ENCODE measurements around the gene PAQR8. TPM values are rescaled to one million over a fixed set of nuclear protein-coding genes. Genes with fewer than 3 reads are reported as not detected.

PAQR8 gene
- polyA plus RNA-seq, 1 donor from 2014 or later = 1.8 TPM

GRCh38 chr6:52371656-52372191, 9.8 kb downstream of the PAQR8 start:
- no peak overlapping the region for H3K27ac ChIP-seq (ENCODE audit: low read length)
- no peaks in the 10 kb centered on the region for H3K36me3 ChIP-seq (ENCODE audit: insufficient read depth, low read length)
- no peaks in the 10 kb centered on the region for H3K9me3 ChIP-seq (ENCODE audit: low read length)
- no peaks in the 10 kb centered on the region for H3K9me2 ChIP-seq (ENCODE audit: insufficient read depth, low read length)
- TF ChIP-seq EZH2 (IDR thresholded peaks at IDR 0.05; ENCODE audit: borderline replicate concordance, insufficient read depth, low read length, poor library complexity, severe bottlenecking) = no peak
- TF ChIP-seq MXI1 (conservative IDR thresholded peaks at IDR 0.05; ENCODE audit: poor library complexity, severe bottlenecking) = no peak
- TF ChIP-seq, protein P1, sequence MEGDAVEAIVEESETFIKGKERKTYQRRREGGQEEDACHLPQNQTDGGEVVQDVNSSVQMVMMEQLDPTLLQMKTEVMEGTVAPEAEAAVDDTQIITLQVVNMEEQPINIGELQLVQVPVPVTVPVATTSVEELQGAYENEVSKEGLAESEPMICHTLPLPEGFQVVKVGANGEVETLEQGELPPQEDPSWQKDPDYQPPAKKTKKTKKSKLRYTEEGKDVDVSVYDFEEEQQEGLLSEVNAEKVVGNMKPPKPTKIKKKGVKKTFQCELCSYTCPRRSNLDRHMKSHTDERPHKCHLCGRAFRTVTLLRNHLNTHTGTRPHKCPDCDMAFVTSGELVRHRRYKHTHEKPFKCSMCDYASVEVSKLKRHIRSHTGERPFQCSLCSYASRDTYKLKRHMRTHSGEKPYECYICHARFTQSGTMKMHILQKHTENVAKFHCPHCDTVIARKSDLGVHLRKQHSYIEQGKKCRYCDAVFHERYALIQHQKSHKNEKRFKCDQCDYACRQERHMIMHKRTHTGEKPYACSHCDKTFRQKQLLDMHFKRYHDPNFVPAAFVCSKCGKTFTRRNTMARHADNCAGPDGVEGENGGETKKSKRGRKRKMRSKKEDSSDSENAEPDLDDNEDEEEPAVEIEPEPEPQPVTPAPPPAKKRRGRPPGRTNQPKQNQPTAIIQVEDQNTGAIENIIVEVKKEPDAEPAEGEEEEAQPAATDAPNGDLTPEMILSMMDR (IDR thresholded peaks at IDR 0.05; ENCODE audit: poor library complexity, severe bottlenecking) = no peak
- H3F3A ChIP-seq (ENCODE audit: insufficient read depth, low read length, poor library complexity, severe bottlenecking) = no peaks in the 10 kb centered on the region
- H3K4me2 ChIP-seq (ENCODE audit: low read length) = no peak overlapping the region
- no peaks in the 10 kb centered on the region for H4K20me1 ChIP-seq (ENCODE audit: insufficient read depth)
- no peak overlapping the region for H3K9ac ChIP-seq (ENCODE audit: low read length)
- no peak overlapping the region for H2AFZ ChIP-seq (ENCODE audit: low read depth, low read length)
- no peaks in the 10 kb centered on the region for H3K79me2 ChIP-seq (replicated peaks; ENCODE audit: insufficient read depth, low read length)
- no peak overlapping the region for H3K4me3 ChIP-seq (ENCODE audit: low read length)
- H3K27me3 ChIP-seq (ENCODE audit: insufficient read depth, low read depth, low read length) = no peaks in the 10 kb centered on the region

GRCh38 chr6:52373151-52373690, 11.3 kb downstream of the PAQR8 start:
- H3K27ac ChIP-seq (ENCODE audit: low read length) = no peak overlapping the region
- H2AFZ ChIP-seq (ENCODE audit: low read depth, low read length) = no peak overlapping the region
- no peaks in the 10 kb centered on the region for H3F3A ChIP-seq (ENCODE audit: insufficient read depth, low read length, poor library complexity, severe bottlenecking)
- no peak overlapping the region for H3K4me2 ChIP-seq (ENCODE audit: low read length)
- H3K9me3 ChIP-seq (ENCODE audit: low read length) = no peaks in the 10 kb centered on the region
- no peak overlapping the region for H3K9ac ChIP-seq (ENCODE audit: low read length)
- H4K20me1 ChIP-seq (ENCODE audit: insufficient read depth) = no peaks in the 10 kb centered on the region
- TF ChIP-seq EZH2 (IDR thresholded peaks at IDR 0.05; ENCODE audit: borderline replicate concordance, insufficient read depth, low read length, poor library complexity, severe bottlenecking) (no peak), SMC3 (conservative IDR thresholded peaks at IDR 0.05; ENCODE audit: poor library complexity) (no peak), RAD21 (conservative IDR thresholded peaks at IDR 0.05) (no peak), POLR2AphosphoS5 (IDR thresholded peaks at IDR 0.05) (no peak), TAF1 (IDR thresholded peaks at IDR 0.05; ENCODE audit: low read depth) (no peak), MXI1 (conservative IDR thresholded peaks at IDR 0.05; ENCODE audit: poor library complexity, severe bottlenecking) (no peak), EP300 (conservative IDR thresholded peaks at IDR 0.05; ENCODE audit: poor library complexity, severe bottlenecking) (no peak)
- TF ChIP-seq, protein P2, sequence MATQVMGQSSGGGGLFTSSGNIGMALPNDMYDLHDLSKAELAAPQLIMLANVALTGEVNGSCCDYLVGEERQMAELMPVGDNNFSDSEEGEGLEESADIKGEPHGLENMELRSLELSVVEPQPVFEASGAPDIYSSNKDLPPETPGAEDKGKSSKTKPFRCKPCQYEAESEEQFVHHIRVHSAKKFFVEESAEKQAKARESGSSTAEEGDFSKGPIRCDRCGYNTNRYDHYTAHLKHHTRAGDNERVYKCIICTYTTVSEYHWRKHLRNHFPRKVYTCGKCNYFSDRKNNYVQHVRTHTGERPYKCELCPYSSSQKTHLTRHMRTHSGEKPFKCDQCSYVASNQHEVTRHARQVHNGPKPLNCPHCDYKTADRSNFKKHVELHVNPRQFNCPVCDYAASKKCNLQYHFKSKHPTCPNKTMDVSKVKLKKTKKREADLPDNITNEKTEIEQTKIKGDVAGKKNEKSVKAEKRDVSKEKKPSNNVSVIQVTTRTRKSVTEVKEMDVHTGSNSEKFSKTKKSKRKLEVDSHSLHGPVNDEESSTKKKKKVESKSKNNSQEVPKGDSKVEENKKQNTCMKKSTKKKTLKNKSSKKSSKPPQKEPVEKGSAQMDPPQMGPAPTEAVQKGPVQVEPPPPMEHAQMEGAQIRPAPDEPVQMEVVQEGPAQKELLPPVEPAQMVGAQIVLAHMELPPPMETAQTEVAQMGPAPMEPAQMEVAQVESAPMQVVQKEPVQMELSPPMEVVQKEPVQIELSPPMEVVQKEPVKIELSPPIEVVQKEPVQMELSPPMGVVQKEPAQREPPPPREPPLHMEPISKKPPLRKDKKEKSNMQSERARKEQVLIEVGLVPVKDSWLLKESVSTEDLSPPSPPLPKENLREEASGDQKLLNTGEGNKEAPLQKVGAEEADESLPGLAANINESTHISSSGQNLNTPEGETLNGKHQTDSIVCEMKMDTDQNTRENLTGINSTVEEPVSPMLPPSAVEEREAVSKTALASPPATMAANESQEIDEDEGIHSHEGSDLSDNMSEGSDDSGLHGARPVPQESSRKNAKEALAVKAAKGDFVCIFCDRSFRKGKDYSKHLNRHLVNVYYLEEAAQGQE (IDR thresholded peaks at IDR 0.05; ENCODE audit: borderline replicate concordance) = no peak
- TF ChIP-seq, protein P1 (IDR thresholded peaks at IDR 0.05; ENCODE audit: poor library complexity, severe bottlenecking) = no peak
- no peaks in the 10 kb centered on the region for H3K9me2 ChIP-seq (ENCODE audit: insufficient read depth, low read length)
- H3K4me3 ChIP-seq (ENCODE audit: low read length) = no peak overlapping the region
- no peaks in the 10 kb centered on the region for H3K79me2 ChIP-seq (replicated peaks; ENCODE audit: insufficient read depth, low read length)
- H3K27me3 ChIP-seq (ENCODE audit: insufficient read depth, low read depth, low read length) = no peaks in the 10 kb centered on the region
- no peaks in the 10 kb centered on the region for H3K36me3 ChIP-seq (ENCODE audit: insufficient read depth, low read length)
